IMR-90 (cell line): ENCODE data around the gene KDM3B. TPM values are rescaled to one million over a fixed set of nuclear protein-coding genes. Genes with fewer than 3 reads are reported as not detected.

Experiments used
- ATAC-seq: fragments of 200-7000 bp; cut with Tn5 transposase; 2 replicates; pipeline ENCODE4 v1.9.1; 2020; ENCODE audit warnings: low read depth, mild to moderate bottlenecking, moderate library complexity
- BruUV-seq: library from RNA; stranded (reverse); fragments of 400-500 nt; replicated peaks from 2 replicates; lab custom pipeline; 2021; lab: Mats Ljungman, UMichigan
- CTCF ChIA-PET: fragments of 300-600 bp; formaldehyde crosslinking; extraction: SDS; loops from one replicate; lab custom pipeline; 2021; ENCODE audit warnings: antibody characterized with exemption; lab: Yijun Ruan, JAX
- POLR2A ChIA-PET: fragments of 300-600 bp; sonication (Branson Sonifier 250); formaldehyde crosslinking; loops from one replicate; lab custom pipeline; 2022; ENCODE audit warnings: antibody characterized with exemption; ENCODE audit not compliant: unreplicated experiment; lab: Charles Lee
- DNase-seq: peaks from one replicate; pipeline ENCODE4 v3.0.0; 2013
- H2AFZ ChIP-seq: replicated peaks from 2 replicates; pipeline ENCODE3; 2013; ENCODE audit warnings: low read length, mild to moderate bottlenecking; ENCODE audit not compliant: poor library complexity
- H2AK5ac ChIP-seq: 2 replicates; pipeline ENCODE4 v1.6.1; 2013; ENCODE audit warnings: low read depth, low read length, inconsistent platforms
- H2AK9ac ChIP-seq: replicated peaks from 2 replicates; pipeline ENCODE3; 2013; ENCODE audit warnings: mild to moderate bottlenecking, low read depth, low read length, moderate library complexity; ENCODE audit not compliant: poor library complexity
- H2BK120ac ChIP-seq: 2 replicates; pipeline ENCODE4 v1.6.1; 2013; ENCODE audit warnings: low read depth, low read length, inconsistent platforms
- H2BK15ac ChIP-seq: 3 replicates; pipeline ENCODE4 v1.6.1; 2013; ENCODE audit warnings: low read depth, low read length, inconsistent platforms
- H2BK20ac ChIP-seq: 2 replicates; pipeline ENCODE4 v1.6.1; 2013; ENCODE audit warnings: low read depth, mild to moderate bottlenecking, inconsistent platforms, low read length, moderate library complexity
- H2BK5ac ChIP-seq: 2 replicates; pipeline ENCODE4 v1.6.1; 2013; ENCODE audit warnings: mild to moderate bottlenecking, low read depth, low read length, inconsistent platforms; ENCODE audit not compliant: poor library complexity, severe bottlenecking
- H3K14ac ChIP-seq: replicated peaks from 2 replicates; pipeline ENCODE4 v1.6.1; 2013; ENCODE audit warnings: low read depth, low read length, inconsistent platforms
- H3K18ac ChIP-seq: 2 replicates; pipeline ENCODE4 v1.6.1; 2013; ENCODE audit warnings: low read depth, low read length, control low read depth
- H3K23ac ChIP-seq: 2 replicates; pipeline ENCODE4 v1.6.1; 2013; ENCODE audit warnings: low read depth, low read length, inconsistent platforms
- H3K27ac ChIP-seq: 2 replicates; pipeline ENCODE4 v1.5.1; 2013; ENCODE audit warnings: mild to moderate bottlenecking, control low read depth, low read length; ENCODE audit not compliant: insufficient read depth
- H3K27me3 ChIP-seq: 2 replicates; pipeline ENCODE4 v1.6.1; 2013; ENCODE audit warnings: low read length; ENCODE audit not compliant: control insufficient read depth, insufficient read depth
- H3K36me3 ChIP-seq: 2 replicates; pipeline ENCODE4 v1.6.1; 2013; ENCODE audit warnings: low read length, mixed read lengths; ENCODE audit not compliant: control insufficient read depth, insufficient read depth
- H3K4ac ChIP-seq: 2 replicates; pipeline ENCODE4 v1.6.1; 2013; ENCODE audit warnings: low read depth, low read length, inconsistent platforms
- H3K4me1 ChIP-seq: 2 replicates; pipeline ENCODE4 v1.6.1; 2013; ENCODE audit warnings: low read length, mixed read lengths; ENCODE audit not compliant: control insufficient read depth, insufficient read depth
- H3K4me2 ChIP-seq: 2 replicates; pipeline ENCODE4 v1.6.1; 2013; ENCODE audit warnings: low read depth, mild to moderate bottlenecking, control low read depth, low read length, moderate library complexity
- H3K4me3 ChIP-seq: 2 replicates; pipeline ENCODE4 v1.5.1; 2013; ENCODE audit warnings: low read depth, mild to moderate bottlenecking, control low read depth, low read length, moderate library complexity; ENCODE audit not compliant: insufficient read depth
- H3K56ac ChIP-seq: 2 replicates; pipeline ENCODE4 v1.6.1; 2013; ENCODE audit warnings: low read length, inconsistent platforms; ENCODE audit not compliant: insufficient read depth; ENCODE audit errors: extremely low read depth
- H3K79me1 ChIP-seq, 2 experiments: 2 replicates each; pipeline ENCODE4 v1.6.1; 2013; ENCODE audit warnings: low read length in 2 of 2, inconsistent platforms in 1 of 2, low read depth in 1 of 2
- H3K9ac ChIP-seq: 2 replicates; pipeline ENCODE4 v1.6.1; 2013; ENCODE audit warnings: low read depth, low read length, control low read depth
- H3K9me1 ChIP-seq: 2 replicates; pipeline ENCODE4 v1.6.1; 2013; ENCODE audit warnings: low read length, inconsistent platforms; ENCODE audit not compliant: insufficient read depth
- H3K9me3 ChIP-seq: 2 replicates; pipeline ENCODE4 v1.6.1; 2013; ENCODE audit warnings: low read length; ENCODE audit not compliant: control insufficient read depth, insufficient read depth
- H4K20me1 ChIP-seq: 2 replicates; pipeline ENCODE4 v1.6.1; 2013; ENCODE audit warnings: low read length, inconsistent platforms; ENCODE audit not compliant: insufficient read depth
- H4K5ac ChIP-seq: 2 replicates; pipeline ENCODE4 v1.6.1; 2013; ENCODE audit warnings: mild to moderate bottlenecking, low read depth, low read length, control low read depth
- H4K8ac ChIP-seq, 2 experiments: 2 replicates each; pipeline ENCODE4 v1.6.1; 2013; ENCODE audit warnings: low read depth in 2 of 2, low read length in 2 of 2, control low read depth in 1 of 2, inconsistent platforms in 1 of 2
- H4K91ac ChIP-seq: 2 replicates; pipeline ENCODE4 v1.6.1; 2013; ENCODE audit warnings: low read depth, low read length, inconsistent platforms; ENCODE audit not compliant: insufficient read depth
- BHLHE40 ChIP-seq: fragments of 150-350 bp; IDR thresholded peaks from 2 replicates; pipeline ENCODE4 v1.6.1; 2016; ENCODE audit warnings: mild to moderate bottlenecking, low read depth, low read length
- CEBPB ChIP-seq: IDR thresholded peaks from 2 replicates; pipeline ENCODE4 v1.6.1; 2012; ENCODE audit warnings: low read depth, low read length, improper control_type of control experiment
- CHD1 ChIP-seq: IDR thresholded peaks from 2 replicates; pipeline ENCODE4 v1.6.1; 2012; ENCODE audit warnings: low read depth, low read length, improper control_type of control experiment
- FOS ChIP-seq: fragments of 150-350 bp; IDR thresholded peaks from 2 replicates; pipeline ENCODE4 v1.6.1; 2016; ENCODE audit warnings: low read depth, low read length
- MAFK ChIP-seq: IDR thresholded peaks from 2 replicates; pipeline ENCODE4 v1.6.1; 2012; ENCODE audit warnings: low read depth, low read length, improper control_type of control experiment
- MAZ ChIP-seq: IDR thresholded peaks from 2 replicates; pipeline ENCODE4 v1.6.1; 2012; ENCODE audit warnings: low read depth, mild to moderate bottlenecking, low read length, improper control_type of control experiment, moderate library complexity, borderline replicate concordance
- MXI1 ChIP-seq: IDR thresholded peaks from 2 replicates; pipeline ENCODE4 v1.6.1; 2012; ENCODE audit warnings: low read depth, mild to moderate bottlenecking, low read length, moderate library complexity, borderline replicate concordance
- NFE2L2 ChIP-seq: fragments of 150-350 bp; IDR thresholded peaks from 2 replicates; pipeline ENCODE4 v1.6.1; 2016; ENCODE audit warnings: low read depth, mild to moderate bottlenecking, low read length
- POLR2A ChIP-seq: IDR thresholded peaks from 2 replicates; pipeline ENCODE4 v1.6.1; 2012; ENCODE audit warnings: mild to moderate bottlenecking, low read depth, low read length
- RAD21 ChIP-seq: IDR thresholded peaks from 2 replicates; pipeline ENCODE4 v1.6.1; 2012; ENCODE audit warnings: low read length, improper control_type of control experiment
- RCOR1 ChIP-seq: IDR thresholded peaks from 2 replicates; pipeline ENCODE4 v1.6.1; 2012; ENCODE audit warnings: mild to moderate bottlenecking, low read length, improper control_type of control experiment; ENCODE audit not compliant: insufficient replicate concordance
- RFX5 ChIP-seq: IDR thresholded peaks from 2 replicates; pipeline ENCODE4 v1.8.0; 2012; ENCODE audit warnings: low read depth, mild to moderate bottlenecking, low read length, moderate library complexity
- SMC3 ChIP-seq: fragments of 150-350 bp; IDR thresholded peaks from 2 replicates; pipeline ENCODE4 v1.6.1; 2016; ENCODE audit warnings: low read depth, mild to moderate bottlenecking, antibody characterized with exemption, low read length, moderate library complexity
- WGBS, 2 experiments: methylation state at CpG; one replicate each; pipeline versions ENCODE4 v1.1.5 to v1.1.7; 2013; ENCODE audit warnings: missing lambda C conversion rate in 2 of 2; ENCODE audit not compliant: insufficient read length in 1 of 2; ENCODE audit errors: extremely low coverage in 2 of 2; 5-methylcytosine and 5-hydroxymethylcytosine counted together
- dilution Hi-C: fragments of 300-500 bp; cut with HindIII; formaldehyde crosslinking; loops from one replicate; pipeline ENCODE4 v1.14.3; 2018; ENCODE audit warnings: low sequenced_read_pairs; ENCODE audit not compliant: unreplicated experiment
- in situ Hi-C: fragments of 300-500 bp; cut with MboI; formaldehyde crosslinking; loops from 3 replicates; pipeline ENCODE4 v1.14.3; 2019; ENCODE audit warnings: low sequenced_read_pairs, inconsistent platforms, mixed read lengths
- intact Hi-C: fragments of 100-400 bp; cut with micrococcal nuclease; formaldehyde crosslinking; loops from 2 replicates; pipeline ENCODE4 v1.10.0; 2022
- polyA plus RNA-seq, 3 experiments: library from polyadenylated mRNA; depleted of rRNA; stranded (reverse); fragments of >200 nt; gene quantifications; 2 replicates each; pipeline ENCODE4 v1.2.3, GENCODE V29; 2012; ENCODE audit warnings: low replicate concordance in 1 of 3
- total RNA-seq: library from RNA; depleted of rRNA; stranded (reverse); fragments of >200 nt; gene quantifications from 2 replicates; pipeline ENCODE4 v1.2.3, GENCODE V29; 2012
- TF ChIP-seq, protein P1 (sequence below): fragments of 150-350 bp; IDR thresholded peaks from 2 replicates; pipeline ENCODE4 v1.6.1; 2016; ENCODE audit warnings: low read depth, mild to moderate bottlenecking, low read length, moderate library complexity, borderline replicate concordance
- TF ChIP-seq, protein P2 (sequence below): fragments of 150-350 bp; IDR thresholded peaks from 2 replicates; pipeline ENCODE4 v1.6.1; 2017; ENCODE audit warnings: mild to moderate bottlenecking, antibody characterized with exemption, low read length, low read depth
- TF ChIP-seq, protein P3 (sequence below): conservative IDR thresholded peaks from 2 replicates; pipeline ENCODE4 v1.5.1; 2012; ENCODE audit warnings: mild to moderate bottlenecking, low read depth, low read length, improper control_type of control experiment

KDM3B gene
- total and polyA plus RNA-seq, 2 of the 4 experiments (the other 2 are of a cell fraction), result 19.4 to 35.8 TPM

DNA sequence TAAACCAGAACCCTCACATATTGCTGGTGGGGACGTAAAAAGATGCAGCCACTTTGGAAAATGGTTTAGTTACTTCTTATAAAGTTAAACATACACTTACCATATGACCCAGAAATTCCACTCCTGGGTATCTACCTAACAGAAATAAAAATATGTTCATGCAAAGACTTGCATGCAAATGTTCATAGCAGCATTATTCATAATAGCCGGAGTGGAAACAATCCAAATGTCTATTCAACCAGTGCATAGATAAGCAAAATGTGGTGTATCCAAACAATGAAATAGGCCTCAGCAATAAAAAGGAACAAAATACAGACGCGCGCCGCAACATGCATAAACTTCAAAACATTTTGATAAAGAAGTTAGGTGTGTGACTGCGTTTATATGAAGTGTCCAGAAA is 124.4 kb downstream of the KDM3B start:
- Histone ChIP-seq H3K4me3 (no peak overlapping the region), H2AK5ac (no peak overlapping the region), H3K56ac (no peak overlapping the region), H4K91ac (no peak overlapping the region), H2BK120ac (no peak overlapping the region), H4K8ac (no peak overlapping the region), H3K79me1 (no peaks in the 10 kb centered on the region), H3K27ac (no peak overlapping the region), H2AFZ (no peak overlapping the region), H3K27me3 (peaks cover 7% of the 10 kb centered on the region; the same call in 1 of the 2 replicates), H3K14ac (no peak overlapping the region), H2AK9ac (no peak overlapping the region), H3K4ac (no peak overlapping the region), H3K9me1 (no peaks in the 10 kb centered on the region), H3K9me3 (no peaks in the 10 kb centered on the region), H3K4me1 (no peaks in the 10 kb centered on the region), H2BK15ac (no peak overlapping the region), H2BK20ac (no peak overlapping the region), H3K23ac (no peak overlapping the region), H3K9ac (no peak overlapping the region), H3K4me2 (no peak overlapping the region), H4K20me1 (no peaks in the 10 kb centered on the region), H2BK5ac (no peak overlapping the region), H3K18ac (no peak overlapping the region), H4K5ac (no peak overlapping the region), H3K36me3 (no peaks in the 10 kb centered on the region)
- DNase-seq (no peak), ATAC-seq (no peak; the same call in 1 of the 2 replicates)
- intact Hi-C loops (no loop called here), dilution Hi-C loops (no loop called here), in situ Hi-C loops (no loop called here)
- no TSS peak for BruUV-seq
- CTCF ChIA-PET, result no interaction called here
- POLR2A ChIA-PET, result no interaction called here
- WGBS, 2 experiments, result no CpG with 5 or more reads among the region's 7 CpGs
- TF ChIP-seq CHD1 (no peak), MAZ (no peak), RFX5 (no peak), RCOR1 (no peak), MXI1 (no peak), SMC3 (no peak), FOS (no peak), BHLHE40 (no peak), MAFK (no peak), RAD21 (no peak), NFE2L2 (no peak), POLR2A (no peak), CEBPB (no peak)
- TF ChIP-seq, protein P1, sequence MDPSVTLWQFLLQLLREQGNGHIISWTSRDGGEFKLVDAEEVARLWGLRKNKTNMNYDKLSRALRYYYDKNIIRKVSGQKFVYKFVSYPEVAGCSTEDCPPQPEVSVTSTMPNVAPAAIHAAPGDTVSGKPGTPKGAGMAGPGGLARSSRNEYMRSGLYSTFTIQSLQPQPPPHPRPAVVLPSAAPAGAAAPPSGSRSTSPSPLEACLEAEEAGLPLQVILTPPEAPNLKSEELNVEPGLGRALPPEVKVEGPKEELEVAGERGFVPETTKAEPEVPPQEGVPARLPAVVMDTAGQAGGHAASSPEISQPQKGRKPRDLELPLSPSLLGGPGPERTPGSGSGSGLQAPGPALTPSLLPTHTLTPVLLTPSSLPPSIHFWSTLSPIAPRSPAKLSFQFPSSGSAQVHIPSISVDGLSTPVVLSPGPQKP, result no peak
- TF ChIP-seq, protein P2, sequence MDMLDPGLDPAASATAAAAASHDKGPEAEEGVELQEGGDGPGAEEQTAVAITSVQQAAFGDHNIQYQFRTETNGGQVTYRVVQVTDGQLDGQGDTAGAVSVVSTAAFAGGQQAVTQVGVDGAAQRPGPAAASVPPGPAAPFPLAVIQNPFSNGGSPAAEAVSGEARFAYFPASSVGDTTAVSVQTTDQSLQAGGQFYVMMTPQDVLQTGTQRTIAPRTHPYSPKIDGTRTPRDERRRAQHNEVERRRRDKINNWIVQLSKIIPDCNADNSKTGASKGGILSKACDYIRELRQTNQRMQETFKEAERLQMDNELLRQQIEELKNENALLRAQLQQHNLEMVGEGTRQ, result no peak
- TF ChIP-seq, protein P3, sequence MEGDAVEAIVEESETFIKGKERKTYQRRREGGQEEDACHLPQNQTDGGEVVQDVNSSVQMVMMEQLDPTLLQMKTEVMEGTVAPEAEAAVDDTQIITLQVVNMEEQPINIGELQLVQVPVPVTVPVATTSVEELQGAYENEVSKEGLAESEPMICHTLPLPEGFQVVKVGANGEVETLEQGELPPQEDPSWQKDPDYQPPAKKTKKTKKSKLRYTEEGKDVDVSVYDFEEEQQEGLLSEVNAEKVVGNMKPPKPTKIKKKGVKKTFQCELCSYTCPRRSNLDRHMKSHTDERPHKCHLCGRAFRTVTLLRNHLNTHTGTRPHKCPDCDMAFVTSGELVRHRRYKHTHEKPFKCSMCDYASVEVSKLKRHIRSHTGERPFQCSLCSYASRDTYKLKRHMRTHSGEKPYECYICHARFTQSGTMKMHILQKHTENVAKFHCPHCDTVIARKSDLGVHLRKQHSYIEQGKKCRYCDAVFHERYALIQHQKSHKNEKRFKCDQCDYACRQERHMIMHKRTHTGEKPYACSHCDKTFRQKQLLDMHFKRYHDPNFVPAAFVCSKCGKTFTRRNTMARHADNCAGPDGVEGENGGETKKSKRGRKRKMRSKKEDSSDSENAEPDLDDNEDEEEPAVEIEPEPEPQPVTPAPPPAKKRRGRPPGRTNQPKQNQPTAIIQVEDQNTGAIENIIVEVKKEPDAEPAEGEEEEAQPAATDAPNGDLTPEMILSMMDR, result no peak
